Panc1 (cell line): ENCODE results near the gene CYSTM1. TPM values are rescaled to one million over a fixed set of nuclear protein-coding genes. Genes with fewer than 3 reads are reported as not detected.

Source experiments
- ATAC-seq: fragments of 200-7000 bp; cut with Tn5 transposase; 2 replicates; pipeline ENCODE4 v1.9.1; 2020; ENCODE audit warnings: mild to moderate bottlenecking, moderate library complexity
- BruUV-seq: library from RNA; stranded (reverse); fragments of 400-500 nt; replicated peaks from 2 replicates; lab custom pipeline; 2021; lab: Mats Ljungman, UMichigan
- CTCF ChIA-PET: fragments of 300-600 bp; sonication (Branson Sonifier 250); formaldehyde crosslinking; loops from one replicate; lab custom pipeline; 2022; ENCODE audit warnings: antibody characterized with exemption; lab: Charles Lee
- POLR2A ChIA-PET: fragments of 300-600 bp; sonication (Branson Sonifier 250); formaldehyde crosslinking; loops from one replicate; lab custom pipeline; 2022; ENCODE audit warnings: antibody characterized with exemption; lab: Charles Lee
- DNase-seq: peaks from one replicate; pipeline ENCODE4 v3.0.0-alpha.2; 2010; ENCODE audit warnings: low read depth, low spot score
- H3K27ac ChIP-seq: 2 replicates; pipeline ENCODE4 v1.5.1; 2011; ENCODE audit warnings: mild to moderate bottlenecking, low read length, inconsistent platforms
- H3K27me3 ChIP-seq: fragments of 200-500 bp; sonication (Bioruptor generic); 2 replicates; pipeline ENCODE4 v1.6.0; 2014; ENCODE audit warnings: low read length, inconsistent platforms; ENCODE audit not compliant: control insufficient read depth, insufficient read depth
- H3K36me3 ChIP-seq: fragments of 200-500 bp; sonication (Bioruptor generic); 2 replicates; pipeline ENCODE4 v1.5.1; 2014; ENCODE audit warnings: inconsistent platforms, mild to moderate bottlenecking, low read length, moderate library complexity; ENCODE audit not compliant: control insufficient read depth, insufficient read depth
- H3K4me1 ChIP-seq: 2 replicates; pipeline ENCODE4 v1.5.1; 2011; ENCODE audit warnings: inconsistent platforms, mild to moderate bottlenecking, low read length, moderate library complexity; ENCODE audit not compliant: control insufficient read depth, insufficient read depth
- H3K4me3 ChIP-seq, 2 experiments: 2 replicates each; pipeline ENCODE4 v1.5.1; 2011 to 2012; ENCODE audit warnings: low read depth in 2 of 2, low read length in 2 of 2, mild to moderate bottlenecking in 2 of 2, inconsistent platforms in 1 of 2, moderate library complexity in 1 of 2
- H3K9me3 ChIP-seq: fragments of 200-500 bp; sonication (Bioruptor generic); 2 replicates; pipeline ENCODE4 v1.5.1; 2014; ENCODE audit warnings: low read depth, mild to moderate bottlenecking, inconsistent platforms, low read length, moderate library complexity; ENCODE audit not compliant: control insufficient read depth, insufficient read depth
- CTCF ChIP-seq: fragments of 450-650 bp; IDR thresholded peaks from 2 replicates; pipeline ENCODE4 v1.5.1; 2017; ENCODE audit warnings: mild to moderate bottlenecking
- POLR2AphosphoS5 ChIP-seq: IDR thresholded peaks from 2 replicates; pipeline ENCODE4 v1.6.1; 2012; ENCODE audit warnings: mild to moderate bottlenecking, low read depth, low read length, moderate library complexity
- SIN3A ChIP-seq: IDR thresholded peaks from 2 replicates; pipeline ENCODE4 v1.6.1; 2012; ENCODE audit warnings: low read depth, mild to moderate bottlenecking, low read length, moderate library complexity, borderline replicate concordance; ENCODE audit not compliant: insufficient read depth
- TCF7L2 ChIP-seq: IDR thresholded peaks from 2 replicates; pipeline ENCODE4 v1.6.1; 2011; ENCODE audit warnings: mild to moderate bottlenecking, low read depth, low read length, inconsistent platforms
- in situ Hi-C: cut with HindIII; loops from 2 replicates; pipeline ENCODE4 v1.10.0; 2016; ENCODE audit warnings: low sequenced_read_pairs, low pct_unique_long_range_greater_than_20kb
- intact Hi-C: fragments of 100-400 bp; cut with micrococcal nuclease; formaldehyde crosslinking; loops from one replicate; pipeline ENCODE4 v1.10.0; 2022; ENCODE audit not compliant: unreplicated experiment
- total RNA-seq: library from RNA; stranded (reverse); gene quantifications from one replicate; pipeline ENCODE4 v1.2.1, GENCODE V29; 2021; ENCODE audit not compliant: unreplicated experiment
- TF ChIP-seq, protein P1 (sequence below), 2 experiments: IDR thresholded peaks; 2 replicates each; pipeline ENCODE4 v1.6.1; 2011 to 2012; ENCODE audit warnings: low read depth in 2 of 2, control low read depth in 1 of 2, low read length in 1 of 2, mild to moderate bottlenecking in 1 of 2, moderate library complexity in 1 of 2; ENCODE audit not compliant: insufficient read depth in 1 of 2

CYSTM1 gene
- total RNA-seq, 1 experiment from 2014 or later: 126 TPM

DNA sequence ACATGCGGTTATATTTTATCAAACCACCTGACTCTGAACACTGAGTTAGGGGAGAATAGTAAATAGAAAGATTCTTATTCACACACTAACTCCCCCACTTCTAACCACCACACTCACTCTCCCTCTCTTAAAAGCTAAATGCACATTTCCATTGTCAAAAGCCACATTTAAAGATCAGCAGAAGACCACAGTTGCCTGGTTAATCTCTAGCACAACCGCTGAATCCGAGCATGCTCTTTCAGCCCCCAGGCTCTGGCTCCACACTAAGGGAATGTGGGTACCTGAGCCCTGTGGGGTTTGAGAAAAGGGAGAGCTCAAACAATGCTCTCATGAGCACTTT is 92.2 kb downstream of the CYSTM1 start:
- Histone ChIP-seq H3K36me3 (no peaks in the 10 kb centered on the region), H3K9me3 (no peaks in the 10 kb centered on the region), H3K27ac (no peak overlapping the region), H3K4me3 (no peak overlapping the region), H3K27me3 (no peaks in the 10 kb centered on the region), H3K4me1 (peaks cover 8% of the 10 kb centered on the region; the same call in 1 of the 2 replicates)
- in situ Hi-C loops (no loop called here), intact Hi-C loops (no loop called here)
- TF ChIP-seq SIN3A (no peak), CTCF (no peak), TCF7L2 (no peak), POLR2AphosphoS5 (no peak)
- TF ChIP-seq, protein P1, sequence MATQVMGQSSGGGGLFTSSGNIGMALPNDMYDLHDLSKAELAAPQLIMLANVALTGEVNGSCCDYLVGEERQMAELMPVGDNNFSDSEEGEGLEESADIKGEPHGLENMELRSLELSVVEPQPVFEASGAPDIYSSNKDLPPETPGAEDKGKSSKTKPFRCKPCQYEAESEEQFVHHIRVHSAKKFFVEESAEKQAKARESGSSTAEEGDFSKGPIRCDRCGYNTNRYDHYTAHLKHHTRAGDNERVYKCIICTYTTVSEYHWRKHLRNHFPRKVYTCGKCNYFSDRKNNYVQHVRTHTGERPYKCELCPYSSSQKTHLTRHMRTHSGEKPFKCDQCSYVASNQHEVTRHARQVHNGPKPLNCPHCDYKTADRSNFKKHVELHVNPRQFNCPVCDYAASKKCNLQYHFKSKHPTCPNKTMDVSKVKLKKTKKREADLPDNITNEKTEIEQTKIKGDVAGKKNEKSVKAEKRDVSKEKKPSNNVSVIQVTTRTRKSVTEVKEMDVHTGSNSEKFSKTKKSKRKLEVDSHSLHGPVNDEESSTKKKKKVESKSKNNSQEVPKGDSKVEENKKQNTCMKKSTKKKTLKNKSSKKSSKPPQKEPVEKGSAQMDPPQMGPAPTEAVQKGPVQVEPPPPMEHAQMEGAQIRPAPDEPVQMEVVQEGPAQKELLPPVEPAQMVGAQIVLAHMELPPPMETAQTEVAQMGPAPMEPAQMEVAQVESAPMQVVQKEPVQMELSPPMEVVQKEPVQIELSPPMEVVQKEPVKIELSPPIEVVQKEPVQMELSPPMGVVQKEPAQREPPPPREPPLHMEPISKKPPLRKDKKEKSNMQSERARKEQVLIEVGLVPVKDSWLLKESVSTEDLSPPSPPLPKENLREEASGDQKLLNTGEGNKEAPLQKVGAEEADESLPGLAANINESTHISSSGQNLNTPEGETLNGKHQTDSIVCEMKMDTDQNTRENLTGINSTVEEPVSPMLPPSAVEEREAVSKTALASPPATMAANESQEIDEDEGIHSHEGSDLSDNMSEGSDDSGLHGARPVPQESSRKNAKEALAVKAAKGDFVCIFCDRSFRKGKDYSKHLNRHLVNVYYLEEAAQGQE (IDR thresholded peaks at IDR 0.05; ENCODE audit: insufficient read depth in 1 of 2, low read depth in 2 of 2, low read length in 1 of 2): no peak
- DNase-seq (no peak), ATAC-seq (no peak)
- POLR2A ChIA-PET: no interaction called here
- BruUV-seq: no TSS peak
- CTCF ChIA-PET: no interaction called here

GRCh38 chr5:140267559-140268018 is 92.6 kb downstream of the CYSTM1 start:
- ATAC-seq: no peak
- no TSS peak for BruUV-seq
- DNase-seq: no peak
- no peak overlapping the region for H3K27ac ChIP-seq
- no peaks in the 10 kb centered on the region for H3K9me3 ChIP-seq
- in situ Hi-C loops (no loop called here), intact Hi-C loops (no loop called here)
- H3K36me3 ChIP-seq: no peaks in the 10 kb centered on the region
- ChIA-PET CTCF (no interaction called here), POLR2A (no interaction called here)
- TF ChIP-seq TCF7L2: no peak
- TF ChIP-seq, protein P1 (IDR thresholded peaks at IDR 0.05; ENCODE audit: insufficient read depth in 1 of 2, low read depth in 2 of 2, low read length in 1 of 2): no peak
- no peak for TF ChIP-seq SIN3A
- no peak for TF ChIP-seq CTCF
- H3K4me1 ChIP-seq: 0 out of 2 replicates have a peak, but pooled peaks cover 5% of the 10 kb centered on the region
- no peak overlapping the region for H3K4me3 ChIP-seq
- no peaks in the 10 kb centered on the region for H3K27me3 ChIP-seq
